Transverse colon (tissue), 4 donors: ENCODE measurements around the gene USP37.

Source experiments
- EP300 ChIP-seq: sonication (generic); formaldehyde crosslinking; IDR thresholded peaks from one replicate; pipeline ENCODE4 v1.6.1; 2017; ENCODE audit warnings: antibody characterized with exemption, low read depth
- POLR2A ChIP-seq: fragments of 450-650 bp; IDR thresholded peaks from one replicate; pipeline ENCODE4 v1.6.1; 2016; ENCODE audit warnings: antibody characterized with exemption, mild to moderate bottlenecking, moderate library complexity
- POLR2AphosphoS5 ChIP-seq, 3 donors: sonication (generic); formaldehyde crosslinking; IDR thresholded peaks; one replicate each; pipeline ENCODE4 v1.6.1; 2016; ENCODE audit warnings: antibody characterized with exemption in 3 of 3
- TF ChIP-seq, protein P1 (sequence below), 5 experiments: fragments of 200-600 bp in 3 of 5; fragments of 450-650 bp in 2 of 5; sonication (generic) in 3 of 5; IDR thresholded peaks; 1 replicate in 2 of 5; 2 replicates in 3 of 5; pipeline ENCODE4 v1.5.1; 2016 to 2017; ENCODE audit warnings: antibody characterized with exemption in 5 of 5, inconsistent platforms in 3 of 5, mild to moderate bottlenecking in 2 of 5, moderate library complexity in 1 of 5

DNA sequence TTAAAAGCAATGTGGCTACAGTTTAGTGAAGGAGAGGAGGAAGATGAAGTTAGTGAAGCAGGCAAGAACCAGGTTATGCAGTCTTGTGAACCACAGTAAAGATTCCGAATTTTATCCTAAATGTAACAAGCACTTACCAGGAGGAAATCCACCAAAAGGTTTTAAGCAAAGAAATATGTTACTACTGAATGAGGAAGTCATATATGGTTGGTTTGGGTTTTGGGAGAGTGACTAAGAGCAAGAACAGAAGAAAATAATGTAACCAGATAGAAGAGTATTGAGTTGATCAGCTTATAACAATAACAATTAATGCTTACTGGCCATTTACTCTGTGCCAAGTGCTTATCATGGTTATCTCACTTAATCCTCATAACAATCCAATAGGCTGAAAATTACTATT lies 1.9 kb downstream of the USP37 start:
- TF ChIP-seq, protein P1, sequence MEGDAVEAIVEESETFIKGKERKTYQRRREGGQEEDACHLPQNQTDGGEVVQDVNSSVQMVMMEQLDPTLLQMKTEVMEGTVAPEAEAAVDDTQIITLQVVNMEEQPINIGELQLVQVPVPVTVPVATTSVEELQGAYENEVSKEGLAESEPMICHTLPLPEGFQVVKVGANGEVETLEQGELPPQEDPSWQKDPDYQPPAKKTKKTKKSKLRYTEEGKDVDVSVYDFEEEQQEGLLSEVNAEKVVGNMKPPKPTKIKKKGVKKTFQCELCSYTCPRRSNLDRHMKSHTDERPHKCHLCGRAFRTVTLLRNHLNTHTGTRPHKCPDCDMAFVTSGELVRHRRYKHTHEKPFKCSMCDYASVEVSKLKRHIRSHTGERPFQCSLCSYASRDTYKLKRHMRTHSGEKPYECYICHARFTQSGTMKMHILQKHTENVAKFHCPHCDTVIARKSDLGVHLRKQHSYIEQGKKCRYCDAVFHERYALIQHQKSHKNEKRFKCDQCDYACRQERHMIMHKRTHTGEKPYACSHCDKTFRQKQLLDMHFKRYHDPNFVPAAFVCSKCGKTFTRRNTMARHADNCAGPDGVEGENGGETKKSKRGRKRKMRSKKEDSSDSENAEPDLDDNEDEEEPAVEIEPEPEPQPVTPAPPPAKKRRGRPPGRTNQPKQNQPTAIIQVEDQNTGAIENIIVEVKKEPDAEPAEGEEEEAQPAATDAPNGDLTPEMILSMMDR (IDR thresholded peaks at IDR 0.05): no peak
- no peak for TF ChIP-seq POLR2A
- TF ChIP-seq POLR2AphosphoS5 (IDR thresholded peaks at IDR 0.05): no peak
- no peak for TF ChIP-seq EP300
